Lower leg skin (tissue), 4 donors: ENCODE data around the gene CDCA5. TPM values are rescaled to one million over a fixed set of nuclear protein-coding genes. Genes with fewer than 3 reads are reported as not detected.

Experiments used
- DNase-seq, 2 donors: peaks; one replicate each; pipeline ENCODE4 v3.0.0-alpha.2; 2019; ENCODE audit warnings: low spot score in 2 of 2
- H3K4me3 ChIP-seq: fragments of 200-600 bp; sonication (generic); 2 replicates; pipeline ENCODE4 v1.5.1; 2017; ENCODE audit warnings: mild to moderate bottlenecking, low read depth; ENCODE audit not compliant: poor library complexity, severe bottlenecking
- CTCF ChIP-seq, 3 donors: fragments of 450-650 bp; IDR thresholded peaks; one replicate each; pipeline ENCODE4 v1.5.1; 2016; ENCODE audit warnings: antibody characterized with exemption in 3 of 3, mild to moderate bottlenecking in 3 of 3, moderate library complexity in 2 of 3
- POLR2A ChIP-seq, 2 donors: fragments of 450-650 bp; IDR thresholded peaks; one replicate each; pipeline ENCODE4 v1.6.1; 2016 to 2017; ENCODE audit warnings: antibody characterized with exemption in 2 of 2, mild to moderate bottlenecking in 1 of 2, moderate library complexity in 1 of 2
- WGBS, 2 donors: methylation state at CpG; one replicate each; pipeline ENCODE4 v1.1.5; 2018; 5-methylcytosine and 5-hydroxymethylcytosine counted together
- intact Hi-C: fragments of 100-400 bp; cut with DNase I; formaldehyde crosslinking; loops from one replicate; pipeline ENCODE4 v1.15.0; 2023; ENCODE audit warnings: low total_unique reads
- total RNA-seq, 4 donors: library from RNA; depleted of rRNA; stranded (reverse); fragments of >200 nt; gene quantifications; one replicate each; pipeline ENCODE4 v1.1.0, GENCODE V29; 2016

CDCA5 gene
- total RNA-seq, 4 donors from 2014 or later = 1.0 to 2.4 (median 1.7) TPM

GRCh38 chr11:65059959-65060824 lies 23.6 kb downstream of the CDCA5 start:
- no peak for DNase-seq
- intact Hi-C loops = no loop called here
- TF ChIP-seq CTCF (IDR thresholded peaks at IDR 0.05) (no peak), POLR2A (IDR thresholded peaks at IDR 0.05) (no peak)
- H3K4me3 ChIP-seq = no peak overlapping the region
- WGBS, 2 donors = 53 to 59% methylated on average over 10 of the region's 10 CpGs

- TF ChIP-seq POLR2A (IDR thresholded peaks at IDR 0.05) (no peak), CTCF (IDR thresholded peaks at IDR 0.05) (no peak)
- intact Hi-C loops = no loop called here
- 41 to 45% methylated on average over 3 of the region's 3 CpGs for WGBS, 2 donors
- H3K4me3 ChIP-seq = no peak overlapping the region
- no peak for DNase-seq
Measured at GRCh38 chr11:65059523-65059922, 24.3 kb downstream of the CDCA5 start.

- DNase-seq = no peak
- 84 to 90% methylated on average over 7 to 8 of the region's 8 CpGs for WGBS, 2 donors
- no peak within 1 kb of the TSS for H3K4me3 ChIP-seq
- no peak for TF ChIP-seq POLR2A (IDR thresholded peaks at IDR 0.05)
- TF ChIP-seq CTCF (IDR thresholded peaks at IDR 0.05) = no peak
- intact Hi-C loops = no loop called here
Measured at GRCh38 chr11:65058419-65059054, 25.3 kb downstream of the CDCA5 start, which contains the start of gene NAALADL1. Gene NAALADL1 (minus strand): TSS chr11:65058553. CDS start chr11:65058521, 32 bp downstream.

- TF ChIP-seq POLR2A (IDR thresholded peaks at IDR 0.05) (no peak), CTCF (IDR thresholded peaks at IDR 0.05) (no peak)
- DNase-seq = no peak
- no peak overlapping the region for H3K4me3 ChIP-seq
- intact Hi-C loops = no loop called here
- 76 to 83% methylated on average over 6 to 7 of the region's 13 CpGs for WGBS, 2 donors
Measured at GRCh38 chr11:65058012-65058411, 25.8 kb downstream of the CDCA5 start.

GRCh38 chr11:65057526-65057925 lies 26.3 kb downstream of the CDCA5 start:
- no peak for TF ChIP-seq POLR2A (IDR thresholded peaks at IDR 0.05)
- no peak for TF ChIP-seq CTCF (IDR thresholded peaks at IDR 0.05)
- 89 to 91% methylated on average over 7 of the region's 7 CpGs for WGBS, 2 donors
- no peak for DNase-seq
- no peak overlapping the region for H3K4me3 ChIP-seq
- intact Hi-C loops = no loop called here
